GM12878 (cell line): ENCODE results near the gene PTPRN2. TPM values are rescaled to one million over a fixed set of nuclear protein-coding genes. Genes with fewer than 3 reads are reported as not detected.
"Not testable (repeated sequence)": the region's sequence is repeated elsewhere in the genome, so short reads cannot be mapped to it uniquely, and the experiment has no call there.

Experiments used
- ATAC-seq: fragments of 200-7000 bp; cut with Tn5 transposase; 3 replicates; pipeline ENCODE4 v1.9.1; 2020; ENCODE audit warnings: mild to moderate bottlenecking, moderate library complexity
- BruUV-seq: library from RNA; stranded (reverse); fragments of 400-500 nt; replicated peaks from 2 replicates; lab custom pipeline; 2021; lab: Mats Ljungman, UMichigan
- CTCF ChIA-PET: fragments of 300-600 bp; sonication (Branson Sonifier 250); formaldehyde crosslinking; extraction: SDS; loops from one replicate; lab custom pipeline; 2021; ENCODE audit warnings: inconsistent platforms; lab: Yijun Ruan, JAX
- POLR2A ChIA-PET: fragments of 350-600 bp; formaldehyde crosslinking; extraction: SDS; loops from one replicate; lab custom pipeline; 2021; ENCODE audit warnings: inconsistent platforms; lab: Charles Lee
- RAD21 ChIA-PET: fragments of 300-600 bp; sonication (Branson Sonifier 250); formaldehyde crosslinking; loops from one replicate; lab custom pipeline; 2023; ENCODE audit warnings: antibody characterized with exemption; ENCODE audit not compliant: unreplicated experiment; lab: Charles Lee
- SMC1A ChIA-PET: fragments of 300-600 bp; sonication (Branson Sonifier 250); formaldehyde crosslinking; loops from one replicate; lab custom pipeline; 2023; ENCODE audit not compliant: unreplicated experiment, uncharacterized antibody; lab: Charles Lee
- DNase-seq: peaks from one replicate; pipeline ENCODE4 v3.0.0-alpha.2; 2011; ENCODE audit warnings: low read depth, low spot score
- FAIRE-seq: peaks from 3 replicates; lab custom pipeline; 2011; peaks lifted over from hg19 to GRCh38; lab: Jason Lieb, UNC
- H2AFZ ChIP-seq: 2 replicates; pipeline ENCODE4 v1.6.0; 2011; ENCODE audit warnings: low read depth, low read length, control low read depth; ENCODE audit not compliant: control insufficient read depth
- H3K27ac ChIP-seq: 2 replicates; pipeline ENCODE4 v1.5.1; 2011; ENCODE audit warnings: control low read depth; ENCODE audit not compliant: control insufficient read depth, insufficient read depth
- H3K27me3 ChIP-seq, 2 experiments: replicated peaks in 1 of 2; 2 replicates each; pipeline versions ENCODE4 v1.6.0 to v1.6.1; 2011; ENCODE audit warnings: low read length in 1 of 2; ENCODE audit not compliant: control insufficient read depth in 2 of 2, insufficient read depth in 2 of 2
- H3K36me3 ChIP-seq, 2 experiments: 2 replicates each; pipeline ENCODE4 v1.5.1; 2011; ENCODE audit warnings: low read length in 1 of 2; ENCODE audit not compliant: control insufficient read depth in 2 of 2, insufficient read depth in 2 of 2
- H3K4me1 ChIP-seq: 2 replicates; pipeline ENCODE4 v1.6.1; 2011; ENCODE audit warnings: mild to moderate bottlenecking, low read length, moderate library complexity, mixed read lengths; ENCODE audit not compliant: control insufficient read depth, insufficient read depth
- H3K4me2 ChIP-seq: 2 replicates; pipeline ENCODE4 v1.6.0; 2011; ENCODE audit warnings: control low read depth; ENCODE audit not compliant: control insufficient read depth, insufficient read depth
- H3K4me3 ChIP-seq: fragments of 200-600 bp; sonication (generic); 2 replicates; pipeline ENCODE4 v1.5.1; 2016
- H3K79me2 ChIP-seq: 2 replicates; pipeline ENCODE4 v1.6.0; 2011; ENCODE audit warnings: low read length; ENCODE audit not compliant: control insufficient read depth, insufficient read depth
- H3K9ac ChIP-seq: 2 replicates; pipeline ENCODE4 v1.8.0; 2011; ENCODE audit warnings: low read length, control low read depth, mixed read lengths; ENCODE audit not compliant: control insufficient read depth, insufficient read depth
- H3K9me3 ChIP-seq: replicated peaks from 3 replicates; pipeline ENCODE4 v1.5.1; 2011; ENCODE audit warnings: mild to moderate bottlenecking, low read length; ENCODE audit not compliant: control insufficient read depth, insufficient read depth
- H4K20me1 ChIP-seq: 2 replicates; pipeline ENCODE4 v1.6.0; 2011; ENCODE audit not compliant: control insufficient read depth, insufficient read depth
- NBN ChIP-seq: fragments of 450-650 bp; IDR thresholded peaks from 2 replicates; pipeline ENCODE4 v1.6.1; 2016
- NRF1 ChIP-seq: conservative IDR thresholded peaks from 2 replicates; pipeline ENCODE4 v1.6.1; 2011; ENCODE audit warnings: mild to moderate bottlenecking, low read depth, low read length, improper control_type of control experiment
- WGBS: methylation state at CpG from one replicate; pipeline ENCODE4 v1.1.6; 2016; ENCODE audit warnings: low lambda C conversion rate; ENCODE audit not compliant: insufficient replicate concordance, insufficient coverage; ENCODE audit errors: missing lambda C conversion rate; 5-methylcytosine and 5-hydroxymethylcytosine counted together
- in situ Hi-C: fragments of 300-500 bp; cut with MboI; formaldehyde crosslinking; loops from 9 replicates; pipeline ENCODE4 v1.14.3; 2018; ENCODE audit warnings: mixed read lengths
- intact Hi-C: fragments of 100-400 bp; cut with micrococcal nuclease; formaldehyde crosslinking; loops from one replicate; pipeline ENCODE4 v1.14.2; 2022; ENCODE audit not compliant: unreplicated experiment
- polyA plus RNA-seq, 11 experiments: library from polyadenylated mRNA; depleted of rRNA in 4 of 11; unstranded in 6 of 11; stranded (reverse) in 5 of 11; fragments of >200 nt; fragmentation: Nextera tagmentation in 4 of 11; fragmentation: Illumina TruSeq in 1 of 11; extraction: Ambion mirVana in 4 of 11; extraction: Trizol in 1 of 11; gene quantifications; 1 replicate in 1 of 11; 2 replicates in 10 of 11; pipeline versions ENCODE4 v1.2.1 to v1.2.3, GENCODE V29; 2011 to 2016; ENCODE audit warnings: inconsistent platforms in 2 of 11, missing spikeins in 2 of 11, low read depth in 1 of 11
- total RNA-seq, 4 experiments: library from RNA; depleted of rRNA in 3 of 4; stranded (reverse); fragments of >200 nt in 3 of 4; fragmentation: Illumina TruSeq in 1 of 4; extraction: Trizol in 1 of 4; gene quantifications; 2 replicates each; pipeline versions ENCODE4 v1.2.1 to v1.2.3, GENCODE V29; 2013 to 2021

Gene PTPRN2
- total and polyA plus RNA-seq, 10 of the 15 experiments (the other 5 are each of a cell fraction or from before 2014, with no cell fraction given) = 5.4 TPM; not detected in 9

- H3K4me1 ChIP-seq, intact Hi-C loops, H3K27ac ChIP-seq, H3K79me2 ChIP-seq, POLR2A ChIA-PET, H3K9me3 ChIP-seq, SMC1A ChIA-PET, BruUV-seq, RAD21 ChIA-PET, H3K4me3 ChIP-seq, in situ Hi-C loops, H3K4me2 ChIP-seq, DNase-seq, H3K27me3 ChIP-seq, H3K9ac ChIP-seq, CTCF ChIA-PET, H4K20me1 ChIP-seq, FAIRE-seq, H3K36me3 ChIP-seq, H2AFZ ChIP-seq, ATAC-seq: not testable (repeated sequence)
- WGBS = 82% methylated on average over 32 of the region's 33 CpGs
These were observed 853.7 kb downstream of the PTPRN2 start for GRCh38 chr7:157733760-157734395.

- Histone ChIP-seq H3K4me3 (no peak overlapping the region), H3K36me3 (no peaks in the 10 kb centered on the region), H3K27ac (no peak overlapping the region), H3K27me3 (no peaks in the 10 kb centered on the region), H3K4me1 (no peaks in the 10 kb centered on the region), H3K9ac (no peak overlapping the region), H3K9me3 (no peaks in the 10 kb centered on the region; the same call in 2 of the 3 replicates), H3K79me2 (no peaks in the 10 kb centered on the region), H4K20me1 (no peaks in the 10 kb centered on the region), H3K4me2 (no peak overlapping the region), H2AFZ (no peak overlapping the region)
- ChIA-PET POLR2A (no interaction called here), CTCF (no interaction called here), SMC1A (no interaction called here), RAD21 (no interaction called here)
- no peak for ATAC-seq
- in situ Hi-C loops = no loop called here
- BruUV-seq = no TSS peak
- TF ChIP-seq NRF1 = no peak
- TF ChIP-seq NBN = no peak
- no peak for DNase-seq
- intact Hi-C loops = no loop called here
- WGBS = 60% methylated on average over 13 of the region's 13 CpGs
- no peak for FAIRE-seq
These were observed 856.5 kb downstream of the PTPRN2 start for GRCh38 chr7:157731126-157731525.
